Uterus (tissue), 2 donors: ENCODE data around the gene CHST8.

Experiments used
- CTCF ChIP-seq, 4 experiments: fragments of 200-600 bp in 2 of 4; fragments of 450-650 bp in 2 of 4; sonication (generic) in 2 of 4; IDR thresholded peaks; one replicate each; pipeline ENCODE4 v1.5.1; 2016 to 2019; ENCODE audit warnings: antibody characterized with exemption in 4 of 4, mild to moderate bottlenecking in 2 of 4, moderate library complexity in 1 of 4
- POLR2A ChIP-seq, 2 donors: fragments of 450-650 bp; IDR thresholded peaks; one replicate each; pipeline ENCODE4 v1.6.1; 2016; ENCODE audit warnings: antibody characterized with exemption in 2 of 2, mild to moderate bottlenecking in 1 of 2, moderate library complexity in 1 of 2

GRCh38 chr19:33767898-33768413 lies 146.2 kb downstream of the CHST8 start:
- no peak for TF ChIP-seq POLR2A (IDR thresholded peaks at IDR 0.05)
- no peak for TF ChIP-seq CTCF (IDR thresholded peaks at IDR 0.05)
